Retinal pigment epithelial cell (primary cell): ENCODE results near the gene FOXP1.

Source experiments
- DNase-seq: peaks from one replicate; pipeline ENCODE4 v3.0.0-alpha.2; 2010; ENCODE audit warnings: low read depth
- H3K4me3 ChIP-seq: 2 replicates; pipeline ENCODE4 v1.5.1; 2011; ENCODE audit warnings: mild to moderate bottlenecking, low read length, control low read depth, moderate library complexity
- CTCF ChIP-seq: conservative IDR thresholded peaks from 2 replicates; pipeline ENCODE4 v1.5.1; 2011; ENCODE audit warnings: low read depth, low read length, control low read depth, inconsistent platforms

FOXP1 gene

GRCh38 chr3:71546821-71547220 is 36.7 kb downstream of the FOXP1 start:
- no peak for TF ChIP-seq CTCF
- H3K4me3 ChIP-seq, result no peak overlapping the region
- no peak for DNase-seq

DNA sequence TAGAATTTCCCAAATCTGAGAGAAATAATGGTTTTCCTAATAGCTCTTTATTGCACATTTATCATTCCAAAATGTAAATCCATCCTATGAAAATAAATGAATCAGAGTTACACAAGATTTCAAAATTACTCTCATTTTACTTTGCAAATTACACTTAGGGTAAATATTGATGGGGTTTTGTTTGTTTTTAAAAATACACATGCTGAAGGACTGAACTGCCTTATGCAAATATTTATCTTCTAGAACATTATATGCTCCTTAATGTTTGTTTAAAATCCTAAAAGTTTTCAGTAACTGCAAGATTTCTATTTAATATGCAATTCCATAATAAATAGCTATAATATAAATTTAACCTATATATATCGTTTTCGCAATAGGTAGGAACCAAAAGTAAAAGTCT is 38.2 kb downstream of the FOXP1 start:
- H3K4me3 ChIP-seq, result no peak overlapping the region
- no peak for DNase-seq
- no peak for TF ChIP-seq CTCF

DNA sequence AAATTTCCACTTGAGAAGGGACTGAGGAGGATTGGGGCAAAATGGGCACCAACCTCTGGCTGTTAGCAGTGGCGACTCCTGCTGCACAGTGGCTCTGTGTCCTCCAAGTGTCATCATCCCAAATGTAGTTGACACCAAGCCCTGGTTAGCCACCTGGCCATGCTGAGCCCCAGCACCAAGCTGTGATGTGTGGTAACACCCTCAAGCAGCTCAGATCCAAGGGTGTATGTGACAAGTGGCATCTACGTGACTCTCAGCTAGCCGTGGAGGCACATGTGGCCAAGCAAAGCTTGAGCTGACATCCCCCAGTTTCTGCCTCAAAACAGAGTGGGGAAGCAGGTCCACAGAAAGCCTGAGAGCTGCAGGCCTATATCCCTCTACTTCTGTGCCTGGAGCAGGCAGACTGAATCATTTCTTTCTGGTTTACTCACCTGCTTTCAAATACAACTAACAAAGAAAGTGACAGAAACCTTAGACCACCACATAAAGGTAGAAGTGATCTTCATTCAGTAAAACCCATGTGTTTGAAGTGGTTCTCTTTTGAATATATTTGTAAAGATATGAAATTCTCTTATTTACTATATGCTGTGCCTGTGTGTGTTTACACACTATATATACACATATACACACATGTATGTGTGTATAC is 40.0 kb downstream of the FOXP1 start:
- no peak for TF ChIP-seq CTCF
- DNase-seq, result no peak
- H3K4me3 ChIP-seq, result no peak overlapping the region

GRCh38 chr3:71542521-71543370 is 40.8 kb downstream of the FOXP1 start:
- TF ChIP-seq CTCF, result no peak
- DNase-seq, result no peak
- H3K4me3 ChIP-seq, result no peak overlapping the region

DNA sequence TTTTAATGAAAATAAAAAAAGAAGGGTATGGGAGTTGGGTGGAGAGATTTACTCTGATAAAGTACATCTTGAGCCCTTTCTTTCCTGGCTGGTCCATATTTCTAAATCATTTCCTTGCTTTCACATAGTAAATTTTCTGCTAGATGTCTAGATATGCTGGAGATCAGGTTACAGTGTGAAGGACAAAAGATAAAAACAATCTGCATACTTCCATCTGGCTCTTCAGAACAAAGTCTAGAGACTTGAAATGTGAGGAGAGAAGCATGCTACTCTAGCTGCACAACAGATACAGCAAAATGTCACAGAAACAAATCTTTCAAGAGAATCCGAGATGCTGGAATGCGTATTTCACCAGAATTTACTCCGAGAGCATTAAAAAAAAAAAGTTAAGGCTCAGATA is 42.2 kb downstream of the FOXP1 start:
- no peak for DNase-seq
- no peak overlapping the region for H3K4me3 ChIP-seq
- TF ChIP-seq CTCF, result no peak

DNA sequence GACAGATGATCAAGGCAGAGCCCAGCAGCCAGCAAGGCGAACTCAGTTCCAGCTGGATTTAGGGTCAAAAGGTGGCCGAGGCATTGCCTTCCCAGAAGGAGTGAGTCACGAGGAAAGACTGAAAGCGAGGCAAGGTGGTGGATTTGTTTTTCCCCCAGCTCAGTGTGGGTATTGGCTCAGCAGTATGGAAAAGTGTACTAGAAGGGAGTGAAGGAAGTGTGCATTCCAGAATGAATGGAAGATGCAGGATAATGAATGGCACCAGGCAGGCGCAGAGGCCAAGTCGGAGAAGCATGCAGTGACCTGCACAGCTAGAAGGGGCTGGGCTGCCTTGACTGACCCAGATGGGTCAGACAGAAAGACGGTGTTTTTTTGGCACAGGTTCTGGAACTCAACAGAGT is 46.3 kb downstream of the FOXP1 start:
- DNase-seq, result peak; percentile 86
- TF ChIP-seq CTCF, result no peak
- H3K4me3 ChIP-seq, result no peak overlapping the region

DNA sequence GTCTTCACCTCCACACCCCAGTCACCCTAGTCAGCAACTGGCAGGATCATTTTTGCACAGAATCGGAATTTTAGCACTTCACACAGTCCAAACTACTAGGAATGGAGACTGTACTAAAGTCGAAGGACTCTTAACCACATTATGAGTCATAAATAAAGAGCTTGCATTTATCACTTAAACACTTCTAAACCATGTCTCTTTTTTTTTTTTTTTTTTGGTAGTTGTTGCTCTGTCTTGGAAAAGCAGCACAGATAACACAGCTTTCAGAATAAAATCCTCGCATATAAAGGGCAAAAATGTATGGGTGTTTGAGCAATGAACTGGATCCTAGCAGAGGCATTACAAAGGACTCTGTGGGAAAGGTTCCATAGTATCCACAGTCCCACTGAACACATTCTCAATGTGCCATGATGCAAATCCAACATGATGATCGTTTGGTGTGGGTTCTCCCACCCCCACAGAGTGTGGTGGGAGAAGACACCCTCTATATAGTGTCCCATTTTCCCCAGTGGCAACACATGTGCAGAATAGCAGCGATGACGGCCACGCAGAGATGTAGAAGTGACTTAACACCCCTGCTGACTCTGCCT is 47.1 kb downstream of the FOXP1 start:
- no peak for TF ChIP-seq CTCF
- DNase-seq, result no peak
- H3K4me3 ChIP-seq, result no peak overlapping the region
